ENCODE measurements around the gene NRARP.

- TF ChIP-seq CTCF (conservative IDR thresholded peaks at IDR 0.05 in 1 of 2, IDR thresholded peaks at IDR 0.05 in 1 of 2; ENCODE audit: extremely low read depth in 1 of 2, insufficient read depth in 1 of 2, low read depth in 1 of 2, low read length in 2 of 2) (no peak), EZH2 (IDR thresholded peaks at IDR 0.05; ENCODE audit: borderline replicate concordance, low read length) (no peak)
Measured at GRCh38 chr9:137279741-137280473, 22.2 kb downstream of the NRARP start.

Measured in mammary epithelial cell (primary cell).